HG03039 (cell line): ENCODE measurements around the gene ID4.

Source experiments
- ATAC-seq: cut with Tn5 transposase; IDR thresholded peaks from one replicate; pipeline ENCODE4 v1.9.1; 2021; ENCODE audit warnings: mild to moderate bottlenecking, moderate library complexity; ENCODE audit not compliant: unreplicated experiment

ID4 gene

GRCh38 chr6:19857139-19857538 lies 20.0 kb downstream of the ID4 start:
- ATAC-seq = no peak

GRCh38 chr6:19857703-19858102 lies 20.5 kb downstream of the ID4 start:
- ATAC-seq = no peak

- ATAC-seq = no peak
Measured at GRCh38 chr6:19860235-19860877, 23.2 kb downstream of the ID4 start.

- no peak for ATAC-seq
Measured at GRCh38 chr6:19864285-19864684, 27.1 kb downstream of the ID4 start.

GRCh38 chr6:19865178-19865577 lies 28.0 kb downstream of the ID4 start:
- ATAC-seq = no peak

GRCh38 chr6:19866173-19866984 lies 29.2 kb downstream of the ID4 start:
- ATAC-seq = no peak

- no peak for ATAC-seq
Measured at GRCh38 chr6:19866985-19867627, 29.9 kb downstream of the ID4 start.

- no peak for ATAC-seq
Measured at GRCh38 chr6:19869464-19869863, 32.3 kb downstream of the ID4 start.

- ATAC-seq = no peak
Measured at GRCh38 chr6:19870322-19870721, 33.2 kb downstream of the ID4 start.

- ATAC-seq = no peak
Measured at GRCh38 chr6:19873031-19873430, 35.9 kb downstream of the ID4 start.

GRCh38 chr6:19876672-19877071 lies 39.5 kb downstream of the ID4 start:
- ATAC-seq = no peak

- no peak for ATAC-seq
Measured at GRCh38 chr6:19879663-19880062, 42.5 kb downstream of the ID4 start.

GRCh38 chr6:19880066-19880465 lies 42.9 kb downstream of the ID4 start:
- no peak for ATAC-seq

GRCh38 chr6:19891451-19891850 lies 54.3 kb downstream of the ID4 start:
- no peak for ATAC-seq
